Measurements from ENCODE around the gene TMEM8B.

GRCh38 chr9:35868933-35869332 is 39.9 kb downstream of the TMEM8B start:
- no peak for TF ChIP-seq CTCF (IDR thresholded peaks at IDR 0.05)
- no peak for TF ChIP-seq POLR2A (IDR thresholded peaks at IDR 0.05)
- TF ChIP-seq EP300 (IDR thresholded peaks at IDR 0.05; ENCODE audit: low read depth), result no peak
- no peak for TF ChIP-seq POLR2AphosphoS5 (IDR thresholded peaks at IDR 0.05)

Measured in transverse colon (tissue), 4 donors.